Endothelial cell of umbilical vein (primary cell): Measurements from ENCODE around the gene TSPAN8. TPM values are rescaled to one million over a fixed set of nuclear protein-coding genes. Genes with fewer than 3 reads are reported as not detected.

Experiments used
- BruUV-seq: library from RNA; stranded (reverse); fragments of 400-500 nt; replicated peaks from 2 replicates; lab custom pipeline; 2021; lab: Mats Ljungman, UMichigan
- CTCF ChIA-PET: fragments of 300-600, 350-600 bp; sonication (Branson Sonifier 250); formaldehyde crosslinking; loops from one replicate; lab custom pipeline; 2021; ENCODE audit warnings: antibody characterized with exemption, inconsistent platforms; lab: Charles Lee
- POLR2A ChIA-PET: fragments of 300-600, 350-600 bp; sonication (Branson Sonifier 250); formaldehyde crosslinking; loops from one replicate; lab custom pipeline; 2021; ENCODE audit warnings: antibody characterized with exemption, inconsistent platforms; lab: Charles Lee
- DNase-seq: peaks from one replicate; pipeline ENCODE4 v3.0.0-alpha.2; 2011; ENCODE audit warnings: low read depth, low spot score
- FAIRE-seq: peaks from 2 replicates; lab custom pipeline; 2011; peaks lifted over from hg19 to GRCh38; lab: Jason Lieb, UNC
- H2AFZ ChIP-seq: 2 replicates; pipeline ENCODE4 v1.6.0; 2012; ENCODE audit warnings: low read depth, low read length, control low read depth, inconsistent platforms
- H3K27ac ChIP-seq: 2 replicates; pipeline ENCODE4 v1.5.1; 2011; ENCODE audit warnings: low read depth, mild to moderate bottlenecking, control low read depth, low read length, moderate library complexity; ENCODE audit not compliant: insufficient read depth
- H3K27me3 ChIP-seq, 2 experiments: 2 replicates each; pipeline versions ENCODE4 v1.6.0 to v1.6.1; 2011; ENCODE audit warnings: low read length in 2 of 2, mixed read lengths in 1 of 2; ENCODE audit not compliant: control insufficient read depth in 2 of 2, insufficient read depth in 2 of 2
- H3K36me3 ChIP-seq, 2 experiments: 2 replicates in 1 of 2; 3 replicates in 1 of 2; pipeline ENCODE4 v1.5.1; 2011; ENCODE audit warnings: low read length in 2 of 2, mild to moderate bottlenecking in 1 of 2, moderate library complexity in 1 of 2; ENCODE audit not compliant: control insufficient read depth in 2 of 2, insufficient read depth in 2 of 2; ENCODE audit errors: extremely low read depth in 1 of 2
- H3K4me1 ChIP-seq: 3 replicates; pipeline ENCODE4 v1.5.1; 2011; ENCODE audit warnings: mild to moderate bottlenecking, low read length; ENCODE audit not compliant: control insufficient read depth, insufficient read depth; ENCODE audit errors: extremely low read depth
- H3K4me2 ChIP-seq: 2 replicates; pipeline ENCODE4 v1.6.1; 2011; ENCODE audit warnings: low read length, control low read depth, mixed read lengths; ENCODE audit not compliant: insufficient read depth
- H3K4me3 ChIP-seq, 3 experiments: fragments of 200-600 bp in 1 of 3; sonication (generic), shearing (Covaris generic) in 1 of 3; replicated peaks in 1 of 3; 2 replicates each; pipeline ENCODE4 v1.5.1; 2011 to 2016; ENCODE audit warnings: control low read depth in 3 of 3, low read length in 3 of 3, mild to moderate bottlenecking in 2 of 3, inconsistent platforms in 1 of 3, low read depth in 1 of 3, moderate library complexity in 1 of 3; ENCODE audit not compliant: insufficient read depth in 1 of 3
- H3K79me2 ChIP-seq: 2 replicates; pipeline ENCODE4 v1.6.0; 2012; ENCODE audit warnings: low read length, inconsistent platforms; ENCODE audit not compliant: control insufficient read depth, insufficient read depth
- H3K9ac ChIP-seq: replicated peaks from 2 replicates; pipeline ENCODE3; 2011; ENCODE audit warnings: low read length, control low read depth; ENCODE audit not compliant: insufficient read depth; ENCODE audit errors: extremely low read depth
- H3K9me1 ChIP-seq: replicated peaks from 3 replicates; pipeline ENCODE4 v1.6.0; 2011; ENCODE audit warnings: mild to moderate bottlenecking, low read length; ENCODE audit not compliant: control insufficient read depth, insufficient read depth; ENCODE audit errors: extremely low read depth
- H3K9me3 ChIP-seq: replicated peaks from 2 replicates; pipeline ENCODE4 v1.5.1; 2012; ENCODE audit warnings: low read length, inconsistent platforms; ENCODE audit not compliant: control insufficient read depth, insufficient read depth
- H4K20me1 ChIP-seq: replicated peaks from 2 replicates; pipeline ENCODE3; 2011; ENCODE audit warnings: mild to moderate bottlenecking, low read length; ENCODE audit not compliant: control insufficient read depth, insufficient read depth; ENCODE audit errors: extremely low read depth
- CTCF ChIP-seq, 2 donors: IDR thresholded peaks; 1 replicate in 1 of 2; 2 replicates in 1 of 2; pipeline ENCODE4 v1.5.1; 2011; ENCODE audit warnings: low read length in 2 of 2, mild to moderate bottlenecking in 2 of 2, moderate library complexity in 2 of 2, control low read depth in 1 of 2, inconsistent platforms in 1 of 2, low read depth in 1 of 2; ENCODE audit not compliant: insufficient read depth in 1 of 2; ENCODE audit errors: extremely low read depth in 1 of 2
- EZH2 ChIP-seq: IDR thresholded peaks from 2 replicates; pipeline ENCODE4 v1.6.1; 2012; ENCODE audit warnings: borderline replicate concordance, low read depth, mild to moderate bottlenecking, moderate library complexity, low read length, inconsistent platforms; ENCODE audit not compliant: severe bottlenecking
- FOS ChIP-seq: IDR thresholded peaks from 2 replicates; pipeline ENCODE4 v1.6.1; 2011; ENCODE audit warnings: mild to moderate bottlenecking, low read length, moderate library complexity, borderline replicate concordance; ENCODE audit not compliant: insufficient read depth
- GATA2 ChIP-seq: IDR thresholded peaks from 2 replicates; pipeline ENCODE4 v1.7.0; 2011; ENCODE audit warnings: low read depth, mild to moderate bottlenecking, moderate library complexity, mixed read lengths, low read length; ENCODE audit not compliant: insufficient read length, insufficient read depth
- JUN ChIP-seq: IDR thresholded peaks from 2 replicates; pipeline ENCODE4 v1.6.1; 2011; ENCODE audit warnings: borderline replicate concordance, low read depth; ENCODE audit not compliant: insufficient read length, insufficient read depth
- MYC ChIP-seq: IDR thresholded peaks from one replicate; pipeline ENCODE4 v1.6.1; 2011; ENCODE audit warnings: mild to moderate bottlenecking, low read depth, low read length
- POLR2A ChIP-seq: IDR thresholded peaks from 2 replicates; pipeline ENCODE4 v1.6.1; 2012; ENCODE audit warnings: low read depth, mild to moderate bottlenecking, control low read depth, low read length
- POLR2AphosphoS5 ChIP-seq: IDR thresholded peaks from 2 replicates; pipeline ENCODE4 v1.6.1; 2012; ENCODE audit warnings: low read depth, mild to moderate bottlenecking, control low read depth, low read length, moderate library complexity; ENCODE audit not compliant: insufficient read depth
- dilution Hi-C: fragments of 300-500 bp; cut with MboI; formaldehyde crosslinking; loops from one replicate; pipeline ENCODE4 v1.15.0; 2019; ENCODE audit warnings: low sequenced_read_pairs; ENCODE audit not compliant: extremely low pct_ligation_motif_present
- intact Hi-C: fragments of 100-400 bp; cut with micrococcal nuclease; formaldehyde crosslinking; loops from one replicate; pipeline ENCODE4 v1.10.0; 2022
- polyA plus RNA-seq, 4 experiments: library from polyadenylated mRNA; depleted of rRNA in 3 of 4; stranded (reverse) in 3 of 4; unstranded in 1 of 4; fragments of >200 nt; gene quantifications; 2 replicates each; pipeline versions ENCODE4 v1.2.1 to v1.2.3, GENCODE V29; 2011 to 2012; ENCODE audit warnings: missing spikeins in 1 of 4
- total RNA-seq: library from RNA; stranded (reverse); gene quantifications from 2 replicates; pipeline ENCODE4 v1.2.3, GENCODE V29; 2021
- TF ChIP-seq, protein P1 (sequence below): IDR thresholded peaks from 2 replicates; pipeline ENCODE4 v1.6.1; 2011; ENCODE audit not compliant: insufficient read depth, insufficient read length

Gene TSPAN8
- total and polyA plus RNA-seq, 2 donors (not counting 3 experiments of a cell fraction or from before 2014, with no cell fraction given), result 1.2 to 1.6 TPM

DNA sequence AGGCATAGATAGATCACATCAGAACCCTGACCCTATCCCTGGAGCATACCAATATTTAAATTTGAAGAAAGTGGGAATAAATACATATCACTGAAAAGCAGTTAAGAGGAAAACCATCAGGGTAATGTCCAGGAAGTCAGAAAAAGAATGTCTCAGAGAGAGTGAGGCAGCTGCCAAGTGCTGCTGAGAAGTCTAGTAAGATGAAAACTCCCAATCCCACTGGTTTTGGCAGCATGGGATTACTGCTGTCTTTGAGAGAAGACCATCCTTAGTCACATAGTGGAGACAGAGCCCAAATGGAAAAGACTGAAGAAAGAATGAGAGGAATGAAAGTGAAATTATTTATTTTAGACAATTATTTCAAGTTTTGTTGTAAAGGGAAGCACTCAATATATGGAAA lies 11.5 kb upstream of the TSPAN8 start:
- H2AFZ ChIP-seq, result no peak overlapping the region
- no peaks in the 10 kb centered on the region for H3K9me1 ChIP-seq
- no peak for TF ChIP-seq JUN
- no peak for TF ChIP-seq CTCF (IDR thresholded peaks at IDR 0.05; ENCODE audit: extremely low read depth in 1 of 2, insufficient read depth in 1 of 2, low read depth in 1 of 2, low read length in 2 of 2)
- TF ChIP-seq GATA2, result no peak
- TF ChIP-seq POLR2AphosphoS5, result no peak
- TF ChIP-seq, protein P1, sequence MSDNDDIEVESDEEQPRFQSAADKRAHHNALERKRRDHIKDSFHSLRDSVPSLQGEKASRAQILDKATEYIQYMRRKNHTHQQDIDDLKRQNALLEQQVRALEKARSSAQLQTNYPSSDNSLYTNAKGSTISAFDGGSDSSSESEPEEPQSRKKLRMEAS, result no peak
- no peak for TF ChIP-seq EZH2
- no peak for TF ChIP-seq POLR2A
- no peak for TF ChIP-seq MYC
- no peak for TF ChIP-seq FOS
- CTCF ChIA-PET, result no interaction called here
- dilution Hi-C loops (no loop called here), intact Hi-C loops (no loop called here)
- no peak overlapping the region for H3K27ac ChIP-seq
- no peaks in the 10 kb centered on the region for H3K9me3 ChIP-seq
- no peaks in the 10 kb centered on the region for H3K79me2 ChIP-seq
- FAIRE-seq (no peak), DNase-seq (no peak)
- POLR2A ChIA-PET, result no interaction called here
- no peaks in the 10 kb centered on the region for H3K4me1 ChIP-seq
- no peak overlapping the region for H3K4me3 ChIP-seq
- H3K9ac ChIP-seq, result no peak overlapping the region
- H3K27me3 ChIP-seq, result no peaks in the 10 kb centered on the region
- H3K4me2 ChIP-seq, result no peak overlapping the region
- no TSS peak for BruUV-seq
- no peaks in the 10 kb centered on the region for H3K36me3 ChIP-seq
- H4K20me1 ChIP-seq, result no peaks in the 10 kb centered on the region
